Measurements from ENCODE around the gene GSK3B. TPM values are rescaled to one million over a fixed set of nuclear protein-coding genes. Genes with fewer than 3 reads are reported as not detected.

Gene GSK3B
- total RNA-seq, 1 donor from 2014 or later = 34.1 TPM

DNA sequence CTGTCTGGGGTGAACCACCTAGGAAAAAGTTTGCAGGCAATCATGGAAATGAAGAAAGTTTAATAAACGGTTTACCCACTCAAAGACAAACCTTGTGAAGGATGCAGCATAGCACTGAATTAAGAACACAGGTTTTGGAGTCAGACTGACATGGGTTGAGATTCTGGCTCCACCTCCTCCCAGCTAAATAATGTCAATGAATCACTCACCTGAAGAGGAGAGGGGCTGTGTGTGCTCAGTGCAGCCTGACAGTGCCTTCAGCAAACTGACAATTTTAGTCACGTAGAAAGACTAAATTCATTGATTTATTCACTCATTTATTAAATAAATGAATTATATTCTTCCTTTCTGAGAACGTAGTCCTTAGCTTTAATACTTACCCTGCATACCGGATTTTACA is 293.4 kb downstream of the GSK3B start:
- intact Hi-C loops (cut with micrococcal nuclease) = no loop called here
- no peaks in the 10 kb centered on the region for H3K9me3 Mint-ChIP-seq
- DNase-seq (ENCODE audit: low spot score) = no peak
- no peaks in the 10 kb centered on the region for H3K4me1 Mint-ChIP-seq (ENCODE audit: low read depth)
- H3K27ac Mint-ChIP-seq = no peak overlapping the region
- no peak overlapping the region for H3K4me3 Mint-ChIP-seq
- peaks cover 18% of the 10 kb centered on the region for H3K27me3 Mint-ChIP-seq (ENCODE audit: insufficient read depth)
- no peaks in the 10 kb centered on the region for H3K36me3 Mint-ChIP-seq (ENCODE audit: low read depth)

DNA sequence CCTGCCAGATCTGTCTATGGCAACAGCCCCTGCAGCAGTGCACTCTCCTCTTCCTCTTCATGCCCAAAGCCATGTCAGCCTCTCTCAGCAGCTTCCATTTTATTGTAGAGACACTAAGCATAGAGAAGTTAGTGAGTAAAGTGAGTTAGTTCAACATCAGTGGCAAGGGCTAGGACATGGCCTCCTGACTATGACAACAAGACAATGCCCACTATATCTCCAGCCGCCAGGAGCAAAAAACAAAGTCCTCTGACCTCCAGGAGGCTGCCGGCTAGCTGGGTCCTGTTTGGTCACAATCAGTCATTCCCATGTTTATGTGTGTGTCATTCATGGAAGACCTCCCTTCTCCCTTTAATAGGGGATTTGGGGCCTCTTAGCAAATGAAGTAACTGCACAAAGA is 297.5 kb downstream of the GSK3B start:
- intact Hi-C loops (cut with micrococcal nuclease) = no loop called here
- Mint-ChIP-seq H3K9me3 (no peaks in the 10 kb centered on the region), H3K36me3 (ENCODE audit: low read depth) (no peaks in the 10 kb centered on the region), H3K4me1 (ENCODE audit: low read depth) (no peaks in the 10 kb centered on the region), H3K27ac (no peak overlapping the region), H3K27me3 (ENCODE audit: insufficient read depth) (peaks cover 18% of the 10 kb centered on the region), H3K4me3 (no peak overlapping the region)
- DNase-seq (ENCODE audit: low spot score) = no peak

DNA sequence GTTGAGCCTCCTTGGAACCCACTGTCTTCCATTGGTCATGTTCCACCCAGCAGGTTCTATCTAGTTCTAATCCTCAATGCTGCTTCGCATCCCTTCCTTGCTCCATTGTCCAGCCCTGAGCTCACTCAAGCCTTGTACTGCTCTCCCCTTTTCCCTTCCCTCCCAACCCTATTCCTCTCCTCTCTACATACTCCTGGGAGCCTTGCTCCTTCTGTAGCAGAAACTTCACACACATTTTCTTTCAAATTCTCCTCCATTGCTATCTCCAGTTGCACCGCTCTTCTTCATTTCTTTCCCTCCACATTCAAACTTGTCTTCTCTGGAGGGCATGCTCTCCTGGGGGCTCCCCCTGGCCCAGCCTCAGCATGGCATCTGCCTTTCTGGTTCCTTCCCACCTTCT is 297.9 kb downstream of the GSK3B start:
- H3K4me3 Mint-ChIP-seq = no peak overlapping the region
- no peaks in the 10 kb centered on the region for H3K36me3 Mint-ChIP-seq (ENCODE audit: low read depth)
- H3K9me3 Mint-ChIP-seq = no peaks in the 10 kb centered on the region
- intact Hi-C loops (cut with micrococcal nuclease) = no loop called here
- no peak overlapping the region for H3K27ac Mint-ChIP-seq
- peaks cover 18% of the 10 kb centered on the region for H3K27me3 Mint-ChIP-seq (ENCODE audit: insufficient read depth)
- no peaks in the 10 kb centered on the region for H3K4me1 Mint-ChIP-seq (ENCODE audit: low read depth)
- no peak for DNase-seq (ENCODE audit: low spot score)

DNA sequence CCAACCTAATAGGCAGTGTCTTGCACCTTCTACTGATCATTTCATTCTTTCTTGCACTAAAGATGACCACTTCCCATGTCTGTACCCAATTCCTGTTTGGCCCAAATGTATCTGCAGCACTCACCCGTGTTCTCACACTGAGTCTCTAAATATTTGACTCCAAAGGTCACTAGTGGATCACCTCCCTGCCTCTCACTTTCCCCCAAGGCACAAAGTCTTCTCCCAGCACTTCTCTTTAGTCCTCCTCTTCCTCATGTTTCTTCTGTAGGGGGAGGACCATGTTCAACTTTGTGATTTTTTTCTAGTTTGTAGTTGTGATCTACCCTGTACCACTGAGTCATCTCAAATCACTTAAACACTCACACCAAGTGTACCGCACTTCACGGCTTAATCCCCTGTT is 298.4 kb downstream of the GSK3B start:
- Mint-ChIP-seq H3K4me1 (ENCODE audit: low read depth) (no peaks in the 10 kb centered on the region), H3K27ac (no peak overlapping the region), H3K27me3 (ENCODE audit: insufficient read depth) (peaks cover 18% of the 10 kb centered on the region), H3K36me3 (ENCODE audit: low read depth) (no peaks in the 10 kb centered on the region), H3K9me3 (no peaks in the 10 kb centered on the region), H3K4me3 (no peak overlapping the region)
- no peak for DNase-seq (ENCODE audit: low spot score)
- intact Hi-C loops (cut with micrococcal nuclease) = no loop called here

DNA sequence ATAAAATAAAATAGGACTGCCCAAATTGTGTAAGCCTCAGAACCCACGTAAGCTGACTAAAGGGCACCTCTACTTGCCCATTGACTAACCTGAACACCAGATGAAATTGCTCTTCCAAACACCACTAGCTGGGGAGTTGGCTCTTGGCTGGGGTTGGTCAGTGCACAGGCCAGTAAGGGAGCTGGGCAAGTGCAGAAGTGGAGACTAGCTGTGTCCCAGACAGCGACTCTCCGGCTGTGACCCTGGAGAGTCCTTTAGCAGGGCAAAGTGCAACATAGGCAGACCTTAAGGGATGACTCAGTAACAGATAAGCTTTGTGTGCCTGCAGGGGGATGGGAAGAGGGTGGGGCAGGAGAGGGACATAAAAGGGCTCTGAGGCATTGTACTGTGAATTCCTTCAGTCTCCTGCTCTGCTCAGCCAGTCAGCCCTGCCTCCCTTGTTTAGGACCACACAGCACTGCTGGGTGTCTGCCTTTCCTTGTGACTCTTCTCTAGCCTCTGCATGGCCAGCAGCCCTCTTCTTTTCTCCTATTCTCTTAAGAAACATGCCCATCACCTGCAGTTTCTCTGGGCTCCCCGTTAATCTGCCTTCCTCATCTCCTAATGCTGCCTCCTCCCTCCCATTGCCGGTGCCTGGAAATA is 299.2 kb downstream of the GSK3B start:
- Mint-ChIP-seq H3K4me1 (ENCODE audit: low read depth) (no peaks in the 10 kb centered on the region), H3K27me3 (ENCODE audit: insufficient read depth) (peaks cover 14% of the 10 kb centered on the region), H3K9me3 (no peaks in the 10 kb centered on the region), H3K4me3 (no peak overlapping the region), H3K36me3 (ENCODE audit: low read depth) (no peaks in the 10 kb centered on the region), H3K27ac (no peak overlapping the region)
- no peak for DNase-seq (ENCODE audit: low spot score)
- intact Hi-C loops (cut with micrococcal nuclease) = no loop called here

DNA sequence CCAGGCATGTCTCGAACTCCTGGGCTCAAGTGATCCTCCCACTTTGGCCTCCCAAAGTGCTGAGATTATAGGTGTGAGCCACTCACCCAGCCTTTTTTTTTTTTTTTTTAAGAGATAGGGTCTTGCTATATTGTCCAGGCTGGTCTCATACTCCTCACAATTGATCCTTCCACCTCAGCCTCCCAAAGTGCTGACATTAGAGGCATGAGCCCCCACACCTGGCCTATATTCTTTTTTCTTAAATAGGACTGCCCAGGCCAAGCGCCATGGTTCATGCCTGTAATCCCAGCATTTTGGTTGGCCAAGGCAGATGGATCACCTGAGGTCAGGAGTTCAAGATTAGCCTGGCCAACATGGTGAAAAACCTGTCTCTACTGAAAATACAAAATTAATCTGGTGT is 299.8 kb downstream of the GSK3B start:
- intact Hi-C loops (cut with micrococcal nuclease) = no loop called here
- H3K4me1 Mint-ChIP-seq (ENCODE audit: low read depth) = no peaks in the 10 kb centered on the region
- H3K27ac Mint-ChIP-seq = no peak overlapping the region
- no peak overlapping the region for H3K4me3 Mint-ChIP-seq
- no peaks in the 10 kb centered on the region for H3K9me3 Mint-ChIP-seq
- H3K27me3 Mint-ChIP-seq (ENCODE audit: insufficient read depth) = peaks cover 14% of the 10 kb centered on the region
- no peak for DNase-seq (ENCODE audit: low spot score)
- H3K36me3 Mint-ChIP-seq (ENCODE audit: low read depth) = no peaks in the 10 kb centered on the region

DNA sequence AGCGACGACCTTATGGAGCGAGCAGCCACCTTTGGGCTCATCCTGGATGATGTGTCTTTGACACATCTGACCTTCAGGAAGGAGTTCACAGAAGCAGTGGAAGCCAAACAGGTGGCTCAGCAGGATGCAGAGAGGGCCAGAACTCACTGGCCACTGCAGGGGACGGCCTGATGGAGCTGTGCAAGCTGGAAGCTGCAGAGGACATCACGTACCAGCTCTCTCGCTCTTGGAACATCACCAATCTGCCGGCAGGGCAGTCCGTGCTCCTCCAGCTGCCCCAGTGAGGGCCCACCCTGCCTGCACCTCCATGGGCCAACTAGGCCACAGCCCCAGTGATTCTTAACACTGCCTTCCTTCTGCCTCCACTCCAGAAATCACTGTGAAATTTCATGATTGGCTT is 302.0 kb downstream of the GSK3B start:
- DNase-seq (ENCODE audit: low spot score) = no peak
- intact Hi-C loops (cut with micrococcal nuclease) = no loop called here
- H3K27ac Mint-ChIP-seq = no peak overlapping the region
- H3K4me3 Mint-ChIP-seq = no peak overlapping the region
- H3K36me3 Mint-ChIP-seq (ENCODE audit: low read depth) = no peaks in the 10 kb centered on the region
- no peaks in the 10 kb centered on the region for H3K9me3 Mint-ChIP-seq
- peaks cover 7% of the 10 kb centered on the region for H3K27me3 Mint-ChIP-seq (ENCODE audit: insufficient read depth)
- no peaks in the 10 kb centered on the region for H3K4me1 Mint-ChIP-seq (ENCODE audit: low read depth)

DNA sequence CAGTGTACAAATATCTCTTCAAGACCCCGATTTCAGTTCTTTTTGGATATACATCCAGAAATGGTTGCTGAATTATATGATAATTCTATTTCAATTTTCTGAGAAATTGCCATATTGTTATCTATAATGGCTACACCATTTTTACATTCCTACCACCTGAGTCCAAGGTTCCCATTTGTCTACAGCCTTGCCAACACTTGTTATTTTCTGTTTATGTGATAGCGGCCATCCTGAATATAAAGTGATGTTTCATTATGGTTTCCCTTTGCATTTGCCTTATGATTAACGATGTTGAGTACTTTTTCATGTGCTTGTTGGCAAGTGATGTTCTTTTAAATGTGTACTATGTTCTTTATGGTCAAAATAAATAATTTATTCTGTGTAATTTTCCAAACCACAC is 303.9 kb downstream of the GSK3B start:
- Mint-ChIP-seq H3K4me3 (no peak overlapping the region), H3K36me3 (ENCODE audit: low read depth) (no peaks in the 10 kb centered on the region), H3K4me1 (ENCODE audit: low read depth) (no peaks in the 10 kb centered on the region), H3K9me3 (no peaks in the 10 kb centered on the region), H3K27ac (no peak overlapping the region), H3K27me3 (ENCODE audit: insufficient read depth) (no peaks in the 10 kb centered on the region)
- intact Hi-C loops (cut with micrococcal nuclease) = no loop called here
- no peak for DNase-seq (ENCODE audit: low spot score)

DNA sequence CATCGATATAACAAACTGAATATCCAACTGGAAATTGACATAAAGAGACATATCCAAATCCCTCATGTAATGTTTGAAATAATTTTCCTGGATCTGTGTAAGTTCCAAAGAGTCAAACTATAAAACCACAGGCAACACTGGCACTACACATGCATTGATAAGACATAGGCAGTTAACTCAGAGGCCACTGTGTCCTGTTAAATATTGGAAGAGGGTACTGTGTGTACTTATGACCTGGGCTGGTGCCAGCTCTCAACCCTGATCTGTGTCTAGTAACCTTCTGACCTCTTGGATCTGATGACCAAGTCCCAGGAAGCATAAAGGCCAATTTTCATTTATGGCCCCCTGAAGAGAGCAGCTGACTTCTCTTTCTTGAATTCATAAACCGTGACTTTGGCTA is 307.8 kb downstream of the GSK3B start:
- Mint-ChIP-seq H3K4me1 (ENCODE audit: low read depth) (no peaks in the 10 kb centered on the region), H3K27me3 (ENCODE audit: insufficient read depth) (peaks cover 2% of the 10 kb centered on the region), H3K27ac (no peak overlapping the region), H3K4me3 (no peak overlapping the region), H3K36me3 (ENCODE audit: low read depth) (no peaks in the 10 kb centered on the region), H3K9me3 (no peaks in the 10 kb centered on the region)
- intact Hi-C loops (cut with micrococcal nuclease) = no loop called here
- DNase-seq (ENCODE audit: low spot score) = no peak

DNA sequence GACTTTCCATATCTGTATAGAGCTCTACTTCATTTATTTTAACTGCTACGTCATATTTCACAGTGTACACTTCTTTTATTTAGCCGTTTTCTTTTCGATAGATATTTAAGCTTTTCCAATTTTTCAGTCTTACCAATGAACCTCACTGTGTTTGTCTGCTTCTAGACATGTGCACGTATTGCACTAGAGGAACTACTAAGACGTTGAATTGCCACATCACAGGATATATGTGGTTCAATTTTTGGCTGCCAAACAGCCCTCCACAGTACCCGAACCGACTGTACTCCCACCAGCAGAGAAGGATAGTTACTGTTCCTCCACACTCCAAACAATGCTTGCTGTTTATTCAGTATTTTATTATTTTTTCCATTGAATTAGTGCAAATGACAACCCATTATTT is 310.4 kb downstream of the GSK3B start:
- no peak for DNase-seq (ENCODE audit: low spot score)
- Mint-ChIP-seq H3K27ac (no peak overlapping the region), H3K36me3 (ENCODE audit: low read depth) (no peaks in the 10 kb centered on the region), H3K4me3 (no peak overlapping the region), H3K4me1 (ENCODE audit: low read depth) (no peaks in the 10 kb centered on the region), H3K9me3 (no peaks in the 10 kb centered on the region), H3K27me3 (ENCODE audit: insufficient read depth) (peaks cover 2% of the 10 kb centered on the region)
- intact Hi-C loops (cut with micrococcal nuclease) = no loop called here

DNA sequence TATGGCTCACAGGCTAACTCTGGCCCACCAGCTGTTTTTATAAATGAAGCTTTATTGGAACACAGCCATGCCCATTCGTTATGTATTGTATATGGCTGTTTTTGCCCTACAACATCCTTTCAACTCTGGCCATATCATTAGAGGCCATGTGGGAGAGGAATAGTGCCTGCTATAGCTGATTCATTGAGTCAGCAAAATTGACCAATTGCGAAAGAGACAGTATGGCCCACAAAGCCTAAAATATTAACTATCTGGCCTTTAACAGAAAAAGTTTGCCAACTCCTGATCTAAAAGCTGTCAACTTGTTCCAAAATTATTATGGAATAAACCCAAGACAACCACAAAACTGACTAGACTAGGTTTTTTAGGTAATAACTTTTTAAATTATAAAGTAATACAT is 311.0 kb downstream of the GSK3B start:
- intact Hi-C loops (cut with micrococcal nuclease) = no loop called here
- H3K36me3 Mint-ChIP-seq (ENCODE audit: low read depth) = no peaks in the 10 kb centered on the region

DNA sequence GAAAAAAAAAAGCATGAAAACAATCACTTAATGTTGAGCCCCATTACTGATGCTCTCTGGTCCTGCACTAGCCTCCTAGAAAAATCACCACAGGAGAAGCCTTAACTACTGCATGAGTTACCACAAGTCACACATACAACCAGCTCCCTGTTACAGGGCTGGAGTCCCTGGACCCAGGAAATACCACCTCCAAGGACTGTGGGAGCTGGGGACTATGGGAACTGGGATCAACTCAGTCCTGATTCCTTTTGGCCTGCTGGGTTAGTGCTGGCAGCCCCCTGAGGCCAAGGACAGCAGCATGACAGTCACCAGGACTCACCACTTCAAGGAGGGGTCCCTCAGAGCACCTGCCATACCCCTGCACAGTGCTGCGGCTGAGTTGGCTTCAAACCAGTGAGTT is 311.8 kb downstream of the GSK3B start:
- Mint-ChIP-seq H3K4me3 (no peak overlapping the region), H3K36me3 (ENCODE audit: low read depth) (no peaks in the 10 kb centered on the region), H3K9me3 (no peaks in the 10 kb centered on the region), H3K4me1 (ENCODE audit: low read depth) (no peaks in the 10 kb centered on the region), H3K27ac (no peak overlapping the region), H3K27me3 (ENCODE audit: insufficient read depth) (peaks cover 2% of the 10 kb centered on the region)
- intact Hi-C loops (cut with micrococcal nuclease) = no loop called here
- no peak for DNase-seq (ENCODE audit: low spot score)

More for the DNA sequence above, 311.0 kb downstream of the GSK3B start:
- no peaks in the 10 kb centered on the region for H3K4me1 Mint-ChIP-seq (ENCODE audit: low read depth)
- no peak overlapping the region for H3K4me3 Mint-ChIP-seq
- H3K27me3 Mint-ChIP-seq (ENCODE audit: insufficient read depth) = peaks cover 2% of the 10 kb centered on the region
- no peaks in the 10 kb centered on the region for H3K9me3 Mint-ChIP-seq
- H3K27ac Mint-ChIP-seq = no peak overlapping the region
- no peak for DNase-seq (ENCODE audit: low spot score)

DNA sequence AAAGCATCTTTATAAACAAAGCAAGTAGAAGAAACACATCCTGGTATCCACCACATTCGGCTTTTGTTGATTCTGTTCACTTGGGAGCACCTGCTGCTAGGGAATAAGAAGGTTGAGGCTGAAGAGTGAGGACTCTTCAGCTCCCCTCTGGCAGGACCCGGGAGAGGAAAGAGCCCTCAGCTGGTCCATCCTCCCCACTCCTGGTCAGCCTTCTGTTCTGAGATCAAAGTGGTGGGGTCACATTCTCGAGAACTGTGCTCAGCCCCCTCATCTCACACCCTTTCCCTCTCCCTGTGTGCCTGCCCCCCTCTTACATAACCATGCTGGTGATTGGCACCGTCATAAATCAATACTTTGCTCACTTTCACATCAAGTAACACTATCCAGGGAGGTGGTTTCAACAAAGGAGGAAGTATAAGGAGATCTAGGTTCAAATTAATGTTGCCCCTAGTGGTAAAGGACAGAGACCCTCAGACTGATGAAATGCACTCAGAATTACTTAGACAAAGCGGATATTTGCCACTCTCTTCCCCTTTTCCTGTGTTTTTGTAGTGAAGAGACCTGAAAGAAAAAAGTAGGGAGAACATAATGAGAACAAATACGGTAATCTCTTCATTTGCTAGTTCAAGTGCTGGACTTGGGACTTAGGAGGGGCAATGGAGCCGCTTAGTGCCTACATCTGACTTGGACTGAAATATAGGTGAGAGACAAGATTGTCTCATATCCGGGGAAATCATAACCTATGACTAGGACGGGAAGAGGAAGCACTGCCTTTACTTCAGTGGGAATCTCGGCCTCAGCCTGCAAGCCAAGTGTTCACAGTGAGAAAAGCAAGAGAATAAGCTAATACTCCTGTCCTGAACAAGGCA is 312.7 kb downstream of the GSK3B start, which contains the start of gene NR1I2:
Gene NR1I2, plus strand, starts transcription at position 772 of the 869 bp plus-strand sequence.
- no peak for DNase-seq (ENCODE audit: low spot score)
- peaks cover 2% of the 10 kb centered on the region for H3K27me3 Mint-ChIP-seq (ENCODE audit: insufficient read depth)
- H3K4me1 Mint-ChIP-seq (ENCODE audit: low read depth) = no peaks in the 10 kb centered on the region
- H3K9me3 Mint-ChIP-seq = peaks cover under 1% of the 10 kb centered on the region
- no peak within 1 kb of the TSS for H3K27ac Mint-ChIP-seq
- no peak within 1 kb of the TSS for H3K4me3 Mint-ChIP-seq
- H3K36me3 Mint-ChIP-seq (ENCODE audit: low read depth) = no peaks in the 10 kb centered on the region
- intact Hi-C loops (cut with micrococcal nuclease) = no loop called here

Measured in activated T-helper 1 cell treated with anti-CD3 and anti-CD28 coated beads, Interleukin-12 subunit alpha, Interleukin-12 subunit beta, Interleukin-2, Interleukin-4 antibody, amounts not matched to agents 30 ng/mL and 10 ng/mL and 1 ng/mL, durations not matched to agents 14 hours and 24 hours and 36 hours (primary cell).